A549 (cell line): ENCODE measurements around the gene TMC7. TPM values are rescaled to one million over a fixed set of nuclear protein-coding genes. Genes with fewer than 3 reads are reported as not detected.

Experiments
- ATAC-seq, 2 experiments: fragments of 200-7000 bp in 1 of 2; fragments of >200 bp in 1 of 2; cut with Nextera tagmentation in 1 of 2; cut with Tn5 transposase in 1 of 2; 3 replicates each; pipeline versions ENCODE4 v1.8.0 to v1.9.1; 2018 to 2020; ENCODE audit warnings: mild to moderate bottlenecking in 1 of 2, moderate library complexity in 1 of 2
- CTCF ChIA-PET: fragments of 300-600 bp; sonication (Branson Sonifier 250); formaldehyde crosslinking; extraction: SDS; loops from one replicate; lab custom pipeline; 2021; ENCODE audit warnings: antibody characterized with exemption, inconsistent platforms; lab: Yijun Ruan, JAX
- POLR2A ChIA-PET: fragments of 350-600 bp; formaldehyde crosslinking; extraction: SDS; loops from one replicate; lab custom pipeline; 2021; ENCODE audit warnings: antibody characterized with exemption, inconsistent platforms; lab: Yijun Ruan, JAX
- DNase-seq, 2 experiments: peaks; one replicate each; pipeline versions ENCODE4 v3.0.0 to v3.0.0-alpha.2; 2011 to 2016; ENCODE audit warnings: low read depth in 1 of 2, low spot score in 1 of 2
- FAIRE-seq: peaks from 2 replicates; lab custom pipeline; 2011; peaks lifted over from hg19 to GRCh38; lab: Jason Lieb, UNC
- H3K27ac ChIP-seq, 2 experiments: fragments of >200 bp; sonication (Bioruptor Twin); formaldehyde crosslinking; 3 replicates each; pipeline ENCODE4 v1.5.1; 2016 to 2017
- H3K4me1 ChIP-seq: fragments of >200 bp; sonication (Bioruptor Twin); formaldehyde crosslinking; 3 replicates; pipeline ENCODE4 v1.6.1; 2016
- H3K4me2 ChIP-seq: fragments of >200 bp; sonication (Bioruptor Twin); formaldehyde crosslinking; 3 replicates; pipeline ENCODE4 v1.6.1; 2016
- H3K4me3 ChIP-seq: fragments of >200 bp; sonication (Bioruptor Twin); formaldehyde crosslinking; 3 replicates; pipeline ENCODE4 v1.5.1; 2016
- H3K9me3 ChIP-seq: fragments of >200 bp; sonication (Bioruptor Twin); formaldehyde crosslinking; 3 replicates; pipeline ENCODE4 v1.6.1; 2016
- ATOH8 ChIP-seq: fragments of 250-450 bp; sonication (Bioruptor Pico); IDR thresholded peaks from 2 replicates; pipeline ENCODE4 v1.5.0; 2020; ENCODE audit warnings: low read depth, mild to moderate bottlenecking, moderate library complexity
- BCL3 ChIP-seq: fragments of >200 bp; sonication (Bioruptor Twin); formaldehyde crosslinking; IDR thresholded peaks from 3 replicates; pipeline ENCODE4 v1.6.1; 2016
- CBX2 ChIP-seq: fragments of 200-600 bp; sonication (generic); IDR thresholded peaks from 2 replicates; pipeline ENCODE4 v1.6.1; 2016; ENCODE audit warnings: low read depth, mild to moderate bottlenecking, borderline replicate concordance
- CHD4 ChIP-seq: fragments of 200-600 bp; sonication (generic); IDR thresholded peaks from 2 replicates; pipeline ENCODE4 v1.6.1; 2016; ENCODE audit warnings: antibody characterized with exemption, mild to moderate bottlenecking, borderline replicate concordance
- CTCF ChIP-seq: fragments of >200 bp; sonication (Bioruptor Twin); formaldehyde crosslinking; IDR thresholded peaks from 3 replicates; pipeline ENCODE4 v1.5.1; 2016
- EHMT2 ChIP-seq: fragments of 200-600 bp; sonication (generic); IDR thresholded peaks from 2 replicates; pipeline ENCODE4 v1.6.1; 2016; ENCODE audit warnings: antibody characterized with exemption, low read depth, mild to moderate bottlenecking, moderate library complexity
- FOSL2 ChIP-seq, 2 experiments: fragments of 450-650 bp in 1 of 2; fragments of >200 bp in 1 of 2; sonication (Bioruptor Twin) in 1 of 2; formaldehyde crosslinking; IDR thresholded peaks; 2 replicates each; pipeline versions ENCODE4 v1.5.0 to v1.6.1; 2016 to 2020; ENCODE audit warnings: mild to moderate bottlenecking in 1 of 2, moderate library complexity in 1 of 2
- HOXA7 ChIP-seq: fragments of 250-450 bp; sonication (Bioruptor Pico); IDR thresholded peaks from 2 replicates; pipeline ENCODE4 v1.5.0; 2020; ENCODE audit warnings: mild to moderate bottlenecking, moderate library complexity
- JUNB ChIP-seq: fragments of >200 bp; sonication (Bioruptor Twin); formaldehyde crosslinking; IDR thresholded peaks from 2 replicates; pipeline ENCODE4 v1.6.1; 2016
- KDM5A ChIP-seq: fragments of 200-600 bp; sonication (generic); IDR thresholded peaks from 2 replicates; pipeline ENCODE4 v1.6.1; 2016; ENCODE audit warnings: antibody characterized with exemption, mild to moderate bottlenecking
- MAFK ChIP-seq: fragments of 450-650 bp; IDR thresholded peaks from 2 replicates; pipeline ENCODE4 v1.6.1; 2014; ENCODE audit not compliant: partially characterized antibody
- MYC ChIP-seq: IDR thresholded peaks from 2 replicates; pipeline ENCODE4 v1.6.1; 2012; ENCODE audit warnings: mild to moderate bottlenecking, inconsistent platforms, low read length, improper control_type of control experiment, borderline replicate concordance
- NFE2L2 ChIP-seq: fragments of 150-350 bp; conservative IDR thresholded peaks from 2 replicates; pipeline ENCODE4 v1.6.1; 2014; ENCODE audit warnings: low read length
- RARB ChIP-seq: fragments of 250-450 bp; sonication (Bioruptor Pico); IDR thresholded peaks from 2 replicates; pipeline ENCODE4 v1.8.0; 2021; ENCODE audit warnings: mild to moderate bottlenecking, moderate library complexity
- RCOR1 ChIP-seq: fragments of 150-350 bp; IDR thresholded peaks from 2 replicates; pipeline ENCODE4 v1.6.1; 2014; ENCODE audit warnings: antibody characterized with exemption, low read length, low read depth
- SMC3 ChIP-seq: fragments of >200 bp; sonication (Bioruptor Twin); formaldehyde crosslinking; IDR thresholded peaks from 3 replicates; pipeline ENCODE4 v1.6.1; 2018; ENCODE audit warnings: inconsistent platforms
- TFCP2L1 ChIP-seq: fragments of 250-450 bp; sonication (Bioruptor Pico); IDR thresholded peaks from 2 replicates; pipeline ENCODE4 v1.5.0; 2021; ENCODE audit warnings: mild to moderate bottlenecking
- ZC3H11A ChIP-seq: fragments of 450-650 bp; IDR thresholded peaks from 2 replicates; pipeline ENCODE4 v1.6.1; 2014; ENCODE audit warnings: antibody characterized with exemption, mild to moderate bottlenecking
- ZFP36 ChIP-seq: fragments of 450-650 bp; IDR thresholded peaks from 2 replicates; pipeline ENCODE4 v1.6.1; 2014; ENCODE audit warnings: borderline replicate concordance; ENCODE audit not compliant: partially characterized antibody
- WGBS: methylation state at CpG from one replicate; pipeline ENCODE4 v1.1.6; 2017; ENCODE audit errors: missing lambda C conversion rate; 5-methylcytosine and 5-hydroxymethylcytosine counted together
- polyA plus RNA-seq, 4 experiments: library from polyadenylated mRNA; depleted of rRNA in 3 of 4; stranded (reverse); fragments of >200 nt; fragmentation: RNase III in 1 of 4; extraction: RNeasy Plus Mini Kit Qiagen cat#74134 plus additional on column Dnase treatment in 1 of 4; gene quantifications; 2 replicates in 3 of 4; 3 replicates in 1 of 4; pipeline ENCODE4 v1.2.3, GENCODE V29; 2011 to 2017
- TF ChIP-seq, protein P1 (sequence below): fragments of 150-350 bp; IDR thresholded peaks from 2 replicates; pipeline ENCODE4 v1.6.1; 2014; ENCODE audit warnings: low read depth, mild to moderate bottlenecking, low read length

Gene TMC7
- polyA plus RNA-seq, 2 of the 4 experiments (the other 2 are of a cell fraction) = 7.0 to 9.4 TPM

- no peak for FAIRE-seq
- Histone ChIP-seq H3K4me3 (no peak overlapping the region), H3K4me1 (0 out of 3 replicates have a peak, but pooled peaks cover 4% of the 10 kb centered on the region), H3K4me2 (no peak overlapping the region), H3K27ac (no peak overlapping the region), H3K9me3 (no peaks in the 10 kb centered on the region)
- no peak for DNase-seq
- ATAC-seq = no peak
- ChIA-PET POLR2A (no interaction called here), CTCF (interaction anchor here (0.5 to 4.3 kb wide), 40 partner anchors 12 to 478 kb away, joined by 3 to 37 read pairs (median 4); partner anchors contain the start of genes RPS15A and TMC7)
- no peak for TF ChIP-seq SMC3
- no peak for TF ChIP-seq KDM5A
- TF ChIP-seq TFCP2L1 (CRISPR knock-in tag) = no peak
- no peak for TF ChIP-seq CTCF
- no peak for TF ChIP-seq CBX2
- TF ChIP-seq ZFP36 = no peak
- no peak for TF ChIP-seq HOXA7 (CRISPR knock-in tag)
- no peak for TF ChIP-seq MAFK
- TF ChIP-seq NFE2L2 = no peak
- no peak for TF ChIP-seq JUNB
- TF ChIP-seq, protein P1, sequence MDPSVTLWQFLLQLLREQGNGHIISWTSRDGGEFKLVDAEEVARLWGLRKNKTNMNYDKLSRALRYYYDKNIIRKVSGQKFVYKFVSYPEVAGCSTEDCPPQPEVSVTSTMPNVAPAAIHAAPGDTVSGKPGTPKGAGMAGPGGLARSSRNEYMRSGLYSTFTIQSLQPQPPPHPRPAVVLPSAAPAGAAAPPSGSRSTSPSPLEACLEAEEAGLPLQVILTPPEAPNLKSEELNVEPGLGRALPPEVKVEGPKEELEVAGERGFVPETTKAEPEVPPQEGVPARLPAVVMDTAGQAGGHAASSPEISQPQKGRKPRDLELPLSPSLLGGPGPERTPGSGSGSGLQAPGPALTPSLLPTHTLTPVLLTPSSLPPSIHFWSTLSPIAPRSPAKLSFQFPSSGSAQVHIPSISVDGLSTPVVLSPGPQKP = no peak
- TF ChIP-seq ATOH8 = no peak
- no peak for TF ChIP-seq CHD4
- no peak for TF ChIP-seq BCL3
- no peak for TF ChIP-seq MYC
- no peak for TF ChIP-seq EHMT2
- no peak for TF ChIP-seq RARB
- 46% methylated on average over 4 of the region's 4 CpGs for WGBS
These were observed 13.9 kb upstream of the TMC7 start for GRCh38 chr16:18969855-18970240.

DNA sequence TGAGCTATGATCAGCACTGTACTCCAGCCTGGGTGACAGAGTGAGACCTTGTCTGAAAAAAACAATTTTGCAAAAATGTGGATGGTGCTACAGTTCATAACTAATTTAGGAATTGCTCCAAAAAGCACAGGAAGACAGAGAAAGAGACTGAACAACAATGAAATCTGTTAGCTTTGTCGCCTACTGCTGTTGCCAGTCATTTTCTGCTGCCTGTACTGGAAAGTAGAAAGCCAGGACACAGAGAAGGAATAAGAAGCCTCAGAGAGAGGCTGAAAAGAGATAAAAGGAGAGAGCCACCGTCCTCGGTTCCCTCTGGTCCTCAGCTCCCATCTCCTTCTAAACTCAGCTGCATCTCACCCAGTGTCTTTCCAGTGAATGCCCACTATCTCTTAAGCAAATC lies 8.6 kb upstream of the TMC7 start:
- no peaks in the 10 kb centered on the region for H3K9me3 ChIP-seq
- ChIA-PET CTCF (interaction anchor here (0.7 to 4.9 kb wide), 8 partner anchors 9 to 174 kb away, joined by 3 to 43 read pairs (median 4); partner anchors contain the start of genes ARL6IP1 and TMC7), POLR2A (no interaction called here)
- H3K4me1 ChIP-seq = no peaks in the 10 kb centered on the region
- DNase-seq = no peak
- no peak for FAIRE-seq
- H3K4me3 ChIP-seq = no peak overlapping the region
- H3K27ac ChIP-seq = no peak overlapping the region
- TF ChIP-seq RCOR1 = no peak
- no peak for TF ChIP-seq ZC3H11A
- ATAC-seq = peak in 1 of 2 experiments; percentile 42; a peak in 3 of 6 replicates
- no peak overlapping the region for H3K4me2 ChIP-seq
- 37% methylated on average over 3 of the region's 3 CpGs for WGBS

GRCh38 chr16:18979936-18980335 lies 3.8 kb upstream of the TMC7 start:
- no peak for FAIRE-seq
- Histone ChIP-seq H3K9me3 (no peaks in the 10 kb centered on the region), H3K4me1 (peaks cover 11% of the 10 kb centered on the region; the same call in 1 of the 3 replicates), H3K4me3 (no peak overlapping the region), H3K27ac (no peak overlapping the region), H3K4me2 (no peak overlapping the region)
- TF ChIP-seq FOSL2 (IDR thresholded peaks at IDR 0.05) (no peak), FOSL2 (CRISPR knock-in tag; IDR thresholded peaks at IDR 0.05) (no peak)
- WGBS = 35% methylated on average over 2 of the region's 2 CpGs
- no peak for ATAC-seq
- no peak for DNase-seq
- ChIA-PET POLR2A (no interaction called here), CTCF (interaction anchor here (1.2 to 8.2 kb wide), 4 partner anchors 10 to 92 kb away, joined by 3 to 130 read pairs (median 66); no protein-coding TSS in a partner anchor)
